WERI-Rb-1 (cell line): ENCODE results near the gene MORN4.

ENCODE experiments used
- DNase-seq: peaks from one replicate; pipeline ENCODE4 v3.0.0-alpha.2; 2020
- H3K27ac ChIP-seq: fragments of 250-450 bp; sonication (Bioruptor Pico); 2 replicates; pipeline ENCODE4 v1.5.1; 2020; ENCODE audit warnings: mild to moderate bottlenecking, moderate library complexity
- H3K27me3 ChIP-seq: fragments of 250-450 bp; sonication (Bioruptor Pico); 2 replicates; pipeline ENCODE4 v1.5.1; 2021; ENCODE audit warnings: mild to moderate bottlenecking, low read depth, moderate library complexity; ENCODE audit not compliant: insufficient read depth, severe bottlenecking
- H3K36me3 ChIP-seq: fragments of 250-450 bp; sonication (Bioruptor Pico); 2 replicates; pipeline ENCODE4 v1.5.1; 2020; ENCODE audit warnings: mild to moderate bottlenecking, moderate library complexity
- H3K4me3 ChIP-seq: 2 replicates; pipeline ENCODE4 v1.5.1; 2011; ENCODE audit warnings: low read depth, mild to moderate bottlenecking, control low read depth, low read length
- H3K9me3 ChIP-seq: fragments of 250-450 bp; sonication (Bioruptor Pico); 2 replicates; pipeline ENCODE4 v1.5.1; 2021; ENCODE audit warnings: mild to moderate bottlenecking, moderate library complexity; ENCODE audit not compliant: severe bottlenecking
- CTCF ChIP-seq: IDR thresholded peaks from 2 replicates; pipeline ENCODE4 v1.5.1; 2011; ENCODE audit warnings: low read depth, mild to moderate bottlenecking, control low read depth, inconsistent platforms, low read length

Gene MORN4

GRCh38 chr10:97673736-97674525 is 40.6 kb upstream of the MORN4 start:
- no peak for TF ChIP-seq CTCF
- no peaks in the 10 kb centered on the region for H3K27me3 ChIP-seq
- peaks cover 57% of the 10 kb centered on the region for H3K36me3 ChIP-seq
- no peaks in the 10 kb centered on the region for H3K9me3 ChIP-seq
- DNase-seq, result no peak
- no peak overlapping the region for H3K27ac ChIP-seq
- no peak overlapping the region for H3K4me3 ChIP-seq

DNA sequence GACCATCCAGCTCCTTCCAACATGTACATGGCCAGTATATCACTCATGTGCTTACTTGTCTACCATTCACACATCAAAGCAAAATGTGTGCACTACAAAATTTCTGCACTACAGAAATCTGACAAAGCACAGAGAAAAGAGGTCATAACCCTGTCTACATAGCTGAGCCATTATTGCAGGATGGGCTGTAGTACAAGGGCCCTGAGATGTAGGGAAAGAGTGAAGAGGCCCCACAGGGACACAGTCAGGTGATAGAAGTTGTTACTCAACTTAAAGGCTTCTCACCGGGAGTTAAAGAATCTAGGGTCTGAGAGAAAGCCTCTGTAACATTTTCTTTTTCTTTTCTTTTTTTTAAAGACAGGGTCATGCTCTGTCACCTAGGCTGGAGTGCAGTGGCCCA is 36.3 kb upstream of the MORN4 start:
- H3K36me3 ChIP-seq, result peaks cover 57% of the 10 kb centered on the region
- H3K27me3 ChIP-seq, result no peaks in the 10 kb centered on the region
- H3K27ac ChIP-seq, result no peak overlapping the region
- no peak for DNase-seq
- H3K9me3 ChIP-seq, result no peaks in the 10 kb centered on the region
- no peak for TF ChIP-seq CTCF
- no peak overlapping the region for H3K4me3 ChIP-seq

GRCh38 chr10:97667463-97667862 is 34.2 kb upstream of the MORN4 start:
- Histone ChIP-seq H3K27ac (no peak overlapping the region), H3K9me3 (no peaks in the 10 kb centered on the region), H3K36me3 (peaks cover 52% of the 10 kb centered on the region), H3K27me3 (no peaks in the 10 kb centered on the region), H3K4me3 (no peak overlapping the region)
- no peak for DNase-seq
- no peak for TF ChIP-seq CTCF

- TF ChIP-seq CTCF, result no peak
- Histone ChIP-seq H3K27me3 (no peaks in the 10 kb centered on the region), H3K4me3 (no peak overlapping the region), H3K9me3 (no peaks in the 10 kb centered on the region), H3K27ac (no peak overlapping the region), H3K36me3 (peaks cover 57% of the 10 kb centered on the region)
- no peak for DNase-seq
Measured at GRCh38 chr10:97666992-97667391, 33.7 kb upstream of the MORN4 start.

DNA sequence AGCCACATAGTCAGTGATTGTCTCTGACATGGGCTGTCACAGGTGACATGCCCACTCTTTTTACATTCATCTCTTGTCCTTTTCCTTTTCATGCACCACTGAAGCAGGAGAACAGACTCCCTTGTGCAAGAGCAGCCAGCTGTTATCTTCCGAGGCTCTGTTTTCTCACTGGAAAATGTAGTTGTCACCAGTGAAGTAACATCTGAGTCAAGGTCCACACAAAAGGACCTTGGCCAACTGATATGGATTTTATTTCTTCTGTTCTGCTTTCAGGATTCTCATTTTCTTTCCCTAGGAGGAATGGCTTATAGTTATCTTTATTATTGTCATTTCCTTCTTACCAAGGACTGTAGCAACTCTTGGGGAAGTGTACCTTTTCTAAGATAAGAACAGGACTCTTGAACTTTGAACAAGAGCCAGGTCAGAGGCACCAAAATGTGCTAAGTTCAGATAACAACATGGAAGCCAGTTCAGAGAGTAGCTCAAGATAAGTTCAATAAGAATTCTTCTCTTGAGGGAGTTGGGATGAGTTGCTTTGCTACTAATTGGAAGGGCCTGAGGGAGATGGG is 31.1 kb upstream of the MORN4 start:
- Histone ChIP-seq H3K9me3 (no peaks in the 10 kb centered on the region), H3K36me3 (peaks cover 50% of the 10 kb centered on the region), H3K27ac (no peak overlapping the region), H3K4me3 (no peak overlapping the region), H3K27me3 (no peaks in the 10 kb centered on the region)
- TF ChIP-seq CTCF, result no peak
- no peak for DNase-seq
